GM18858 (cell line): ENCODE measurements around the gene UBALD2.
"Not testable (repeated sequence)": the region's sequence is repeated elsewhere in the genome, so short reads cannot be mapped to it uniquely, and the experiment has no call there.

Experiments
- ATAC-seq: cut with Tn5 transposase; IDR thresholded peaks from one replicate; pipeline ENCODE4 v1.9.1; 2021; ENCODE audit not compliant: unreplicated experiment

UBALD2 gene

GRCh38 chr17:76276461-76277299 lies 11.5 kb downstream of the UBALD2 start:
- ATAC-seq, result no peak

GRCh38 chr17:76277300-76278267 lies 12.4 kb downstream of the UBALD2 start:
- ATAC-seq, result no peak

GRCh38 chr17:76278268-76278908 lies 13.2 kb downstream of the UBALD2 start:
- no peak for ATAC-seq

GRCh38 chr17:76278952-76279741 lies 14.0 kb downstream of the UBALD2 start:
- ATAC-seq, result peak; percentile 52

- no peak for ATAC-seq
Measured at GRCh38 chr17:76279742-76280287, 14.7 kb downstream of the UBALD2 start.

- no peak for ATAC-seq
Measured at GRCh38 chr17:76280650-76281049, 15.5 kb downstream of the UBALD2 start.

- ATAC-seq, result no peak
Measured at GRCh38 chr17:76281573-76282371, 16.6 kb downstream of the UBALD2 start.

GRCh38 chr17:76292567-76292966 lies 27.4 kb downstream of the UBALD2 start:
- no peak for ATAC-seq

GRCh38 chr17:76293106-76293505 lies 28.0 kb downstream of the UBALD2 start:
- ATAC-seq, result no peak

GRCh38 chr17:76296186-76296585 lies 31.0 kb downstream of the UBALD2 start:
- no peak for ATAC-seq

GRCh38 chr17:76296889-76297288 lies 31.7 kb downstream of the UBALD2 start:
- no peak for ATAC-seq

- ATAC-seq, result no peak
Measured at GRCh38 chr17:76297436-76297835, 32.3 kb downstream of the UBALD2 start.

- no peak for ATAC-seq
Measured at GRCh38 chr17:76304226-76305134, 39.3 kb downstream of the UBALD2 start.

GRCh38 chr17:76305135-76305454 lies 39.9 kb downstream of the UBALD2 start:
- not testable (repeated sequence) for ATAC-seq

GRCh38 chr17:76307299-76307965 lies 42.3 kb downstream of the UBALD2 start:
- ATAC-seq, result no peak

GRCh38 chr17:76307966-76308338 lies 42.8 kb downstream of the UBALD2 start, which contains the start of gene QRICH2:
QRICH2 (minus strand) TSS chr17:76308276; CDS start chr17:76307998, 278 bp downstream.
- ATAC-seq, result no peak

GRCh38 chr17:76309461-76309860 lies 44.3 kb downstream of the UBALD2 start:
- ATAC-seq, result no peak

- ATAC-seq, result no peak
Measured at GRCh38 chr17:76312735-76313134, 47.6 kb downstream of the UBALD2 start.
